Measurements from ENCODE around the gene DCC.

Gene DCC

GRCh38 chr18:52435301-52435700 lies 95.3 kb downstream of the DCC start:
- H2BK12ac ChIP-seq (ENCODE audit: low read length in 2 of 2) = no peak overlapping the region
- H3K4me1 ChIP-seq (ENCODE audit: control insufficient read depth, insufficient read depth, low read depth, low read length) = no peaks in the 10 kb centered on the region
- no peaks in the 10 kb centered on the region for H3K36me3 ChIP-seq (ENCODE audit: control insufficient read depth in 1 of 2, insufficient read depth in 2 of 2, low read depth in 1 of 2, low read length in 2 of 2)
- H3K4me2 ChIP-seq (ENCODE audit: low read length, poor library complexity, severe bottlenecking) = no peak overlapping the region
- 66% methylated on average over 6 of the region's 7 CpGs for WGBS
- DNase-seq = no peak
- H2BK120ac ChIP-seq (ENCODE audit: low read depth, low read length) = no peak overlapping the region
- H2AFZ ChIP-seq (ENCODE audit: low read depth, low read length) = no peak overlapping the region
- H4K91ac ChIP-seq (ENCODE audit: low read length) = no peak overlapping the region
- H3K23ac ChIP-seq (ENCODE audit: low read length in 2 of 2) = no peak overlapping the region
- no peak overlapping the region for H3K9ac ChIP-seq (ENCODE audit: low read length)
- no peak overlapping the region for H3K14ac ChIP-seq (ENCODE audit: low read length in 2 of 2)
- no peak overlapping the region for H2BK15ac ChIP-seq (ENCODE audit: low read depth, poor library complexity, severe bottlenecking)
- H3K27me3 ChIP-seq (ENCODE audit: control insufficient read depth in 1 of 2, insufficient read depth in 1 of 2, low read length in 2 of 2) = no peaks in the 10 kb centered on the region
- no peaks in the 10 kb centered on the region for H3K79me1 ChIP-seq (replicated peaks; ENCODE audit: low read length, poor library complexity, severe bottlenecking)
- no peak overlapping the region for H2AK5ac ChIP-seq (ENCODE audit: low read length, severe bottlenecking)
- H3K18ac ChIP-seq (ENCODE audit: low read depth in 1 of 2, low read length in 2 of 2) = no peak overlapping the region
- H3K27ac ChIP-seq (ENCODE audit: low read length, poor library complexity, severe bottlenecking) = no peak overlapping the region
- no peaks in the 10 kb centered on the region for H3K9me3 ChIP-seq (ENCODE audit: control insufficient read depth, low read length)
- no peak overlapping the region for H3K4ac ChIP-seq (ENCODE audit: low read depth in 1 of 2, low read length in 2 of 2)
- no peak overlapping the region for H2BK5ac ChIP-seq (ENCODE audit: low read depth, low read length, poor library complexity, severe bottlenecking)
- no peak overlapping the region for H3K4me3 ChIP-seq (ENCODE audit: insufficient read depth in 1 of 2, low read depth in 1 of 2, low read length in 2 of 2)
- no peak overlapping the region for H4K8ac ChIP-seq (ENCODE audit: low read length)

GRCh38 chr18:52437161-52437560 lies 97.2 kb downstream of the DCC start:
- Histone ChIP-seq H3K9ac (ENCODE audit: low read length) (no peak overlapping the region), H4K91ac (ENCODE audit: low read length) (no peak overlapping the region), H2BK12ac (ENCODE audit: low read length in 2 of 2) (no peak overlapping the region), H3K4me3 (ENCODE audit: insufficient read depth in 1 of 2, low read depth in 1 of 2, low read length in 2 of 2) (no peak overlapping the region), H3K27ac (ENCODE audit: low read length, poor library complexity, severe bottlenecking) (no peak overlapping the region), H2BK120ac (ENCODE audit: low read depth, low read length) (no peak overlapping the region), H3K36me3 (ENCODE audit: control insufficient read depth in 1 of 2, insufficient read depth in 2 of 2, low read depth in 1 of 2, low read length in 2 of 2) (no peaks in the 10 kb centered on the region), H3K14ac (ENCODE audit: low read length in 2 of 2) (no peak overlapping the region), H3K9me3 (ENCODE audit: control insufficient read depth, low read length) (no peaks in the 10 kb centered on the region), H2BK15ac (ENCODE audit: low read depth, poor library complexity, severe bottlenecking) (no peak overlapping the region), H2BK5ac (ENCODE audit: low read depth, low read length, poor library complexity, severe bottlenecking) (no peak overlapping the region), H3K23ac (ENCODE audit: low read length in 2 of 2) (no peak overlapping the region), H3K4ac (ENCODE audit: low read depth in 1 of 2, low read length in 2 of 2) (no peak overlapping the region), H2AFZ (ENCODE audit: low read depth, low read length) (no peak overlapping the region), H3K4me2 (ENCODE audit: low read length, poor library complexity, severe bottlenecking) (no peak overlapping the region), H3K4me1 (ENCODE audit: control insufficient read depth, insufficient read depth, low read depth, low read length) (no peaks in the 10 kb centered on the region), H2AK5ac (ENCODE audit: low read length, severe bottlenecking) (no peak overlapping the region), H3K18ac (ENCODE audit: low read depth in 1 of 2, low read length in 2 of 2) (no peak overlapping the region), H4K8ac (ENCODE audit: low read length) (no peak overlapping the region), H3K27me3 (ENCODE audit: control insufficient read depth in 1 of 2, insufficient read depth in 1 of 2, low read length in 2 of 2) (no peaks in the 10 kb centered on the region), H3K79me1 (replicated peaks; ENCODE audit: low read length, poor library complexity, severe bottlenecking) (no peaks in the 10 kb centered on the region)
- DNase-seq = no peak

DNA sequence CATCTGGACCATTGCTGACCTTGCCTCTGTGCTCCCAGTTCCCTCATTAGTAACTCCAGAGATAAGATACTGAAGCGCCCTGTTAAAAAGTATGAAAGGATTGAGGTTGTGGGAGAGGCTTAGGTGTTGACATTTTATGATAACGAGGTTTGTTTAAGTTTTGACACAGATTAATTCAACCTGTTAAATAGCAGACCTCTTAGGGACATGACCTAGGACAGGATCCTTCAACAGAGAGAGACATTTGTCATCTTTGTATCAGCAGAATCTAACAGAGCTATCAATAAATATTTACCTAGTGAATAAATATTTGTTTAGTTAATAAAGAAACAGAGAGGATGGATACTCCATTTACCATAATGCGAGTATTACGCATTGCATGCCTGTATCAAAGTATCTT lies 99.5 kb downstream of the DCC start:
- Histone ChIP-seq H2AFZ (ENCODE audit: low read depth, low read length) (no peak overlapping the region), H2BK15ac (ENCODE audit: low read depth, poor library complexity, severe bottlenecking) (no peak overlapping the region), H3K18ac (ENCODE audit: low read depth in 1 of 2, low read length in 2 of 2) (no peak overlapping the region), H3K36me3 (ENCODE audit: control insufficient read depth in 1 of 2, insufficient read depth in 2 of 2, low read depth in 1 of 2, low read length in 2 of 2) (no peaks in the 10 kb centered on the region), H4K8ac (ENCODE audit: low read length) (no peak overlapping the region), H3K14ac (ENCODE audit: low read length in 2 of 2) (no peak overlapping the region), H3K27me3 (ENCODE audit: control insufficient read depth in 1 of 2, insufficient read depth in 1 of 2, low read length in 2 of 2) (no peaks in the 10 kb centered on the region), H4K91ac (ENCODE audit: low read length) (no peak overlapping the region), H2BK120ac (ENCODE audit: low read depth, low read length) (no peak overlapping the region), H3K9ac (ENCODE audit: low read length) (no peak overlapping the region), H3K4ac (ENCODE audit: low read depth in 1 of 2, low read length in 2 of 2) (no peak overlapping the region), H3K4me3 (ENCODE audit: insufficient read depth in 1 of 2, low read depth in 1 of 2, low read length in 2 of 2) (no peak overlapping the region), H3K79me1 (replicated peaks; ENCODE audit: low read length, poor library complexity, severe bottlenecking) (no peaks in the 10 kb centered on the region), H3K23ac (ENCODE audit: low read length in 2 of 2) (no peak overlapping the region), H2BK5ac (ENCODE audit: low read depth, low read length, poor library complexity, severe bottlenecking) (no peak overlapping the region), H3K4me2 (ENCODE audit: low read length, poor library complexity, severe bottlenecking) (no peak overlapping the region), H2BK12ac (ENCODE audit: low read length in 2 of 2) (no peak overlapping the region), H3K4me1 (ENCODE audit: control insufficient read depth, insufficient read depth, low read depth, low read length) (no peaks in the 10 kb centered on the region), H2AK5ac (ENCODE audit: low read length, severe bottlenecking) (no peak overlapping the region), H3K9me3 (ENCODE audit: control insufficient read depth, low read length) (no peaks in the 10 kb centered on the region), H3K27ac (ENCODE audit: low read length, poor library complexity, severe bottlenecking) (no peak overlapping the region)
- 39% methylated on average over 2 of the region's 4 CpGs for WGBS
- no peak for DNase-seq

- Histone ChIP-seq H2AFZ (ENCODE audit: low read depth, low read length) (no peak overlapping the region), H2AK5ac (ENCODE audit: low read length, severe bottlenecking) (no peak overlapping the region), H2BK15ac (ENCODE audit: low read depth, poor library complexity, severe bottlenecking) (no peak overlapping the region), H3K4me2 (ENCODE audit: low read length, poor library complexity, severe bottlenecking) (no peak overlapping the region), H3K18ac (ENCODE audit: low read depth in 1 of 2, low read length in 2 of 2) (no peak overlapping the region), H3K14ac (ENCODE audit: low read length in 2 of 2) (no peak overlapping the region), H3K79me1 (replicated peaks; ENCODE audit: low read length, poor library complexity, severe bottlenecking) (no peaks in the 10 kb centered on the region), H3K27ac (ENCODE audit: low read length, poor library complexity, severe bottlenecking) (no peak overlapping the region), H2BK120ac (ENCODE audit: low read depth, low read length) (no peak overlapping the region), H4K8ac (ENCODE audit: low read length) (no peak overlapping the region), H3K9me3 (ENCODE audit: control insufficient read depth, low read length) (no peaks in the 10 kb centered on the region), H4K91ac (ENCODE audit: low read length) (no peak overlapping the region), H3K4me1 (ENCODE audit: control insufficient read depth, insufficient read depth, low read depth, low read length) (no peaks in the 10 kb centered on the region), H3K36me3 (ENCODE audit: control insufficient read depth in 1 of 2, insufficient read depth in 2 of 2, low read depth in 1 of 2, low read length in 2 of 2) (no peaks in the 10 kb centered on the region), H2BK12ac (ENCODE audit: low read length in 2 of 2) (no peak overlapping the region), H2BK5ac (ENCODE audit: low read depth, low read length, poor library complexity, severe bottlenecking) (no peak overlapping the region), H3K4me3 (ENCODE audit: insufficient read depth in 1 of 2, low read depth in 1 of 2, low read length in 2 of 2) (no peak overlapping the region), H3K9ac (ENCODE audit: low read length) (no peak overlapping the region), H3K23ac (ENCODE audit: low read length in 2 of 2) (no peak overlapping the region), H3K4ac (ENCODE audit: low read depth in 1 of 2, low read length in 2 of 2) (no peak overlapping the region), H3K27me3 (ENCODE audit: control insufficient read depth in 1 of 2, insufficient read depth in 1 of 2, low read length in 2 of 2) (no peaks in the 10 kb centered on the region)
- no peak for DNase-seq
These were observed 101.8 kb downstream of the DCC start for GRCh38 chr18:52441794-52442193.

All from mesenchymal stem cell (in vitro differentiated cells and primary cell).